Erythroblast (primary cell): ENCODE measurements around the gene FMN1.

Experiments
- GATA1 ChIP-seq: IDR thresholded peaks from 2 replicates; pipeline ENCODE4 v1.6.1; 2011; ENCODE audit warnings: low read depth, mild to moderate bottlenecking, control low read depth, low read length, moderate library complexity
- POLR2A ChIP-seq: IDR thresholded peaks from 2 replicates; pipeline ENCODE4 v1.6.1; 2011; ENCODE audit warnings: mild to moderate bottlenecking, low read length

DNA sequence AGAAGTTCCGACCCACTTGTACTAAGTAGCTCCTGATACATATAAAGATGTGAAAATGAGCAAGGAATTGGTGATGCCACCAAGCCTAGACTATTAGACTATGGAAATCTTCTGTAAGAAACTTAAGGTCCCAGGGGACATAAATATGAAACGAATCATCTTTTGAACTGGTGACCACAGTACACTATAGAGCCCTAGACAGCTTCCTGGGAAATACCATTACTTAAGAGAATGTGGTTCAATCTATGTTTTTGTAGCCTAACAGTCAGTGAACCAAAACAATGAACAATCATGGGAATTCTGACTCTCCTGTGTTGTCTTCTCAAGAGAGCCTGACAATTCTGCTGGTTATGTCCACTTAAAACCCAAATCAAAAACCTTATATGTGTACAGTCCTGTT, 285.1 kb downstream of the FMN1 start:
- TF ChIP-seq POLR2A (no peak), GATA1 (no peak)
